Pancreas (tissue), 10 donors: ENCODE measurements around the gene PLA2G2C. TPM values are rescaled to one million over a fixed set of nuclear protein-coding genes. Genes with fewer than 3 reads are reported as not detected.

Experiments used
- ATAC-seq, 4 donors: fragments of 200-7000 bp; cut with Tn5 transposase; one replicate each; pipeline versions ENCODE4 v1.8.0 to v1.9.1; 2020; ENCODE audit warnings: mild to moderate bottlenecking in 4 of 4, moderate library complexity in 4 of 4
- DNase-seq, 6 donors: peaks; one replicate each; pipeline ENCODE4 v3.0.0-alpha.2; 2020
- FAIRE-seq: peaks from 2 replicates; lab custom pipeline; 2012; peaks lifted over from hg19 to GRCh38; lab: Jason Lieb, UNC
- H3K27ac ChIP-seq, 4 donors: fragments of 200-600 bp; sonication (generic); 1 replicate in 3 of 4; 2 replicates in 1 of 4; pipeline versions ENCODE4 v1.5.0 to v1.8.0; 2020
- H3K27me3 ChIP-seq, 4 donors: fragments of 200-600 bp; one replicate each; pipeline ENCODE4 v1.8.0; 2021
- H3K36me3 ChIP-seq, 3 donors: fragments of 200-600 bp; sonication (generic) in 1 of 3; one replicate each; pipeline versions ENCODE4 v1.5.0 to v1.8.0; 2020 to 2021
- H3K4me1 ChIP-seq, 3 donors: fragments of 200-600 bp; one replicate each; pipeline ENCODE4 v1.8.0; 2021
- H3K4me3 ChIP-seq, 4 donors: fragments of 200-600 bp; sonication (generic) in 2 of 4; one replicate each; pipeline versions ENCODE4 v1.5.0 to v1.8.0; 2020 to 2021
- H3K9me3 ChIP-seq, 4 donors: fragments of 200-600 bp; one replicate each; pipeline ENCODE4 v1.8.0; 2021
- WGBS, 2 donors: extraction: QIAGEN DNeasy Blood & Tissue Kit; methylation state at CpG; one replicate each; pipeline ENCODE4 v1.1.7; 2013; 5-methylcytosine and 5-hydroxymethylcytosine counted together
- intact Hi-C, 3 donors: fragments of 100-400 bp; cut with DNase I; formaldehyde crosslinking; loops; one replicate each; pipeline versions ENCODE4 v1.11.1 to v1.14.2; 2022
- polyA plus RNA-seq, 2 donors: library from polyadenylated mRNA; stranded (reverse); fragments of 200-250 nt; gene quantifications; one replicate each; pipeline ENCODE4 v1.2.3, GENCODE V29; 2013
- total RNA-seq, 6 donors: library from RNA; stranded (reverse); fragmentation: NEBNext Ultra II Directional in 4 of 6; extraction: Animal tissue kit (Norgen Biotek cat#: 25700) in 4 of 6; gene quantifications; one replicate each; pipeline versions ENCODE4 v1.2.1 to v1.2.4, GENCODE V29; 2021 to 2023
- TF ChIP-seq, protein P1 (sequence below), 4 donors: fragments of 200-600 bp; sonication (generic) in 3 of 4; IDR thresholded peaks; one replicate each; pipeline versions ENCODE4 v1.5.0 to v1.8.0; 2021; ENCODE audit warnings: antibody characterized with exemption in 4 of 4
- donor health status: healthy with polysubstance abuse.
- donor health status: DM: no; HTN: no; CAD: no; lungs with moderate emphysema.
- donor health status: DM: no; HTN: no; CAD: no.
- donor health status: control.
- donor health status: control.
- donor health status: Bipolar disorder and iron deficiency.
- donor health status: DM: yes; HTN: yes; CAD: no.
- donor health status: DM: no; HTN: no; CAD: no.
- donor health status: DM: no; HTN: no; CAD: no.
- donor health status: DM: yes; HTN: yes; CAD: no.

PLA2G2C gene
- total and polyA plus RNA-seq, 8 donors = not detected

GRCh38 chr1:20179371-20180128 lies 6.8 kb downstream of the PLA2G2C start:
- FAIRE-seq (no peak), ATAC-seq (no peak), DNase-seq (no peak)
- 79 to 81% methylated on average over 2 of the region's 2 CpGs for WGBS, 2 donors
- no peaks in the 10 kb centered on the region for H3K27me3 ChIP-seq
- no peaks in the 10 kb centered on the region for H3K9me3 ChIP-seq
- H3K27ac ChIP-seq = no peak overlapping the region
- intact Hi-C loops = no loop called here
- H3K4me3 ChIP-seq = no peak overlapping the region
- no peaks in the 10 kb centered on the region for H3K4me1 ChIP-seq
- H3K36me3 ChIP-seq = no peaks in the 10 kb centered on the region
- TF ChIP-seq, protein P1, sequence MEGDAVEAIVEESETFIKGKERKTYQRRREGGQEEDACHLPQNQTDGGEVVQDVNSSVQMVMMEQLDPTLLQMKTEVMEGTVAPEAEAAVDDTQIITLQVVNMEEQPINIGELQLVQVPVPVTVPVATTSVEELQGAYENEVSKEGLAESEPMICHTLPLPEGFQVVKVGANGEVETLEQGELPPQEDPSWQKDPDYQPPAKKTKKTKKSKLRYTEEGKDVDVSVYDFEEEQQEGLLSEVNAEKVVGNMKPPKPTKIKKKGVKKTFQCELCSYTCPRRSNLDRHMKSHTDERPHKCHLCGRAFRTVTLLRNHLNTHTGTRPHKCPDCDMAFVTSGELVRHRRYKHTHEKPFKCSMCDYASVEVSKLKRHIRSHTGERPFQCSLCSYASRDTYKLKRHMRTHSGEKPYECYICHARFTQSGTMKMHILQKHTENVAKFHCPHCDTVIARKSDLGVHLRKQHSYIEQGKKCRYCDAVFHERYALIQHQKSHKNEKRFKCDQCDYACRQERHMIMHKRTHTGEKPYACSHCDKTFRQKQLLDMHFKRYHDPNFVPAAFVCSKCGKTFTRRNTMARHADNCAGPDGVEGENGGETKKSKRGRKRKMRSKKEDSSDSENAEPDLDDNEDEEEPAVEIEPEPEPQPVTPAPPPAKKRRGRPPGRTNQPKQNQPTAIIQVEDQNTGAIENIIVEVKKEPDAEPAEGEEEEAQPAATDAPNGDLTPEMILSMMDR (IDR thresholded peaks at IDR 0.05) = no peak

DNA sequence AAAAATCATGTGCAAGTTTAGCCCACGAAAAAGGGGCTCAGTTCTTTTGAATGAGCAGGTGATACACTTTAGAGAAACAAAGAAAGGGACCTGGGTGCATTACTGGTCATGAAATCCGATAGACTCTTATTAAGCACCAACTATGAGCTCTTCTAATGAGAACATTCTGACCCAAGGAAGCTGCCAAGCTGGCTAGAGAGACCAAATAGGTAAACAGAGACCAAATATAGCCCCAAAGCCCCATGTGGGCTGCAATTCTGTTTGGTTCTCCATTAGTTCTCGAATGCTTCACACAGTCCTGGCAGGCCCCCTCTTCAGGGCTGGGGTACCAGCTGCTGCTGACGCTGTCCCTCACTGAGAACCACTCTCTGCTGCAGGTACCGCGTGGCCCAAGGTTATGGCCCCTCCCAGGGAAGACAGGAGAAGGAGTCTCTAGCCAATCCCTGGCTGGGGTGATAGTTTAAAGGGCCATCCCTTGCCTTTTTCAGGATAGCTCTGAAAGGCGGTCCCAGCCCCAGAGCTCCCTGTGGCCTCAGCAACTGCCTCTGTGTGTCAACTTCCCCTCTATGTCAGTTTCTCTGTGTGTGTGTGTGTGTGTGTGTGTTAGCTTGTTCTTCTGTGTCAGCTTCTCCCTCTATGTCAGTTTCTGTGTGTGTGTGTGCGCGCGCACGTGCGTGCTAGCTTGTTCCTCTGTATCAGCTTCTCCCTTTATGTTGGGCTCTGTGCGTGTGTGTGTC lies 7.5 kb downstream of the PLA2G2C start:
- H3K4me3 ChIP-seq = no peak overlapping the region
- no peak overlapping the region for H3K27ac ChIP-seq
- no peaks in the 10 kb centered on the region for H3K36me3 ChIP-seq
- intact Hi-C loops = no loop called here
- ATAC-seq (peak in 3 of 4 donors; percentile 14 to 46 (median 17)), DNase-seq (peak in 1 of 6 donors; percentile 21), FAIRE-seq (no peak)
- WGBS, 2 donors = 80 to 82% methylated on average over 13 of the region's 13 CpGs
- H3K4me1 ChIP-seq = no peaks in the 10 kb centered on the region
- H3K27me3 ChIP-seq = no peaks in the 10 kb centered on the region
- TF ChIP-seq, protein P1 (IDR thresholded peaks at IDR 0.05) = no peak
- no peaks in the 10 kb centered on the region for H3K9me3 ChIP-seq

- peak in 2 of 4 donors; percentile 48 to 60 for ATAC-seq
- Histone ChIP-seq H3K9me3 (no peaks in the 10 kb centered on the region), H3K27ac (no peak overlapping the region), H3K27me3 (no peaks in the 10 kb centered on the region), H3K4me3 (no peak overlapping the region), H3K36me3 (no peaks in the 10 kb centered on the region), H3K4me1 (no peaks in the 10 kb centered on the region)
- TF ChIP-seq, protein P1 (IDR thresholded peaks at IDR 0.05) = no peak
- 61 to 64% methylated on average over 9 of the region's 9 CpGs for WGBS, 2 donors
- no peak for FAIRE-seq
- intact Hi-C loops = no loop called here
- peak in 1 of 6 donors; percentile 31 for DNase-seq
Measured at GRCh38 chr1:20174937-20175666, 11.2 kb downstream of the PLA2G2C start.

DNA sequence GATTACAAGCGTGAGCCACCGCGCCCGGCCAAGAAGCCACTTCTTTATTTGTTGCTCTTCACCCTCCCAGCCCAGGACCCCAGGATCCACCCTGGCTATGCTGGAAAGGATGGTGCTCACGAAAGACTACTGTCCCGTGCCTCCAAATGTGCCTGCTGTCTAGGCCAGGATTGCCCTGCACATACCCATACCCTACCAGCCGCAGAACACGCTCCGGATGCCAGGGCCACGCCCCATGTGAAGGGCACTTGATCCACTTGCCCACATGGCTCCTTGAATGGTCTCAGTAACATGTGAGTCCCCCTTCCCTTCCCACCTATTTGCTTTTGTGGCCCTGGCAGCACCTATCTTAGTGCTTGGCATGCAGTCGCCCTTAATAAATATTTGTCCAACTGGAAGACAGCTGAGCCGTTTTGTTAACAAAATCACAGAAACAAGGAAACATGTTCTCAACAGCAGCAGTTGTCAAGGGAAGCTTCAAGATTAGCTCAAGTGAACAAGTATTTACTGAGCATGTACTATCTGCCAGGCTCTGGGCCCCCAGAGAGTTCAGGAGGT lies 14.2 kb downstream of the PLA2G2C start:
- Histone ChIP-seq H3K27ac (no peak overlapping the region), H3K9me3 (no peaks in the 10 kb centered on the region), H3K27me3 (no peaks in the 10 kb centered on the region), H3K36me3 (no peaks in the 10 kb centered on the region), H3K4me1 (no peaks in the 10 kb centered on the region), H3K4me3 (no peak overlapping the region)
- DNase-seq (no peak), FAIRE-seq (no peak), ATAC-seq (peak in 1 of 4 donors; percentile 48)
- TF ChIP-seq, protein P1 (IDR thresholded peaks at IDR 0.05) = no peak
- intact Hi-C loops = no loop called here
- 78 to 80% methylated on average over 12 of the region's 12 CpGs for WGBS, 2 donors
